Islet precursor cell (in vitro differentiated cells): ENCODE results near the gene RPRML.

ENCODE experiments used
- DNase-seq: peaks from one replicate; pipeline ENCODE4 v3.0.0-alpha.2; 2018

Gene RPRML

GRCh38 chr17:46943501-46944393 lies 35.3 kb downstream of the RPRML start:
- peak; percentile 97 for DNase-seq

GRCh38 chr17:46943218-46943500 lies 35.9 kb downstream of the RPRML start:
- no peak for DNase-seq

- peak; percentile 89 for DNase-seq
These were observed 36.4 kb downstream of the RPRML start for GRCh38 chr17:46942441-46943217.

- DNase-seq, result peak; percentile 97
These were observed 38.2 kb downstream of the RPRML start for GRCh38 chr17:46940692-46941404.

GRCh38 chr17:46935658-46936266 lies 43.3 kb downstream of the RPRML start:
- peak; percentile 48 for DNase-seq

- peak; percentile 67 for DNase-seq
These were observed 47.5 kb downstream of the RPRML start for GRCh38 chr17:46931596-46931995.

- DNase-seq, result no peak
These were observed 49.0 kb downstream of the RPRML start for GRCh38 chr17:46930051-46930450.

- peak; percentile 99 for DNase-seq
These were observed 49.6 kb downstream of the RPRML start for GRCh38 chr17:46929413-46929812.

- DNase-seq, result peak; percentile 67
These were observed 50.4 kb downstream of the RPRML start for GRCh38 chr17:46928467-46929261.
